HG03432 (cell line): Measurements from ENCODE around the gene FHOD3.

Experiments used
- ATAC-seq: cut with Tn5 transposase; IDR thresholded peaks from one replicate; pipeline ENCODE4 v1.9.1; 2021; ENCODE audit warnings: mild to moderate bottlenecking, moderate library complexity; ENCODE audit not compliant: unreplicated experiment

The FHOD3 gene

DNA sequence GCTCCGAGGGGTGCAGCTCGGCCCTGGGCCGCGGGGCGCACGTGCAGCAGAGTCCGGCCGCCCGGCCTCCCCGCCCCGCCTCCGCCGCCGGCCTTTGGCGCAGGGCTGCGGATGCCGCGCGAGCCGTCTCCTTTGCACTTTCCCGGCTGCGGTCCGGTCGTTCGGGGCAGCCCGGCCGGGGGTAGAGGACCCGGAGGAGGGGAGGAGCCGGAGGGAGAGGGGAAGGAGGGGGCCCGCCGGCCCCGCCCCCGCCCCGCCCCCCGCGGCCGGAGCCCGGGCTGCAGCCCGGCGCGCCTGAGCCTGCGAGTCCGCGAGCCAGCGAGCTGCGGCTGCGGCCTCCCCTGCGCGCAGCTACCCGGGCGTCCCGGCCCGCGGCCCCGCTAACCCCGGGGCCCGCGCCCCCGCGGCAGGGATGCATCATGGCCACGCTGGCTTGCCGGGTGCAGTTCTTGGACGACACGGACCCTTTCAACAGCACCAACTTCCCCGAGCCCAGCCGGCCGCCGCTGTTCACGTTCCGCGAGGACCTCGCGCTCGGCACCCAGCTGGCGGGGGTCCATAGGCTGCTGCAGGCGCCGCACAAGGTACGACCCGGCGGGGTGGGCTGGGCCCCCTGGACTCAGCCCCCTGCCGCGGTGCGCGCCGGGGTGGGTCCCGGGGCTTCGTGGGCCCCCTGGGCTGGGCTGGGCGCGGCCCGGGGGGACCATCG is at the start of gene FHOD3:
Gene FHOD3 (plus strand): TSS at position 297 of the 709 bp plus-strand sequence. CDS start 123 bp downstream, at position 420.
- ATAC-seq: peak; percentile 72

DNA sequence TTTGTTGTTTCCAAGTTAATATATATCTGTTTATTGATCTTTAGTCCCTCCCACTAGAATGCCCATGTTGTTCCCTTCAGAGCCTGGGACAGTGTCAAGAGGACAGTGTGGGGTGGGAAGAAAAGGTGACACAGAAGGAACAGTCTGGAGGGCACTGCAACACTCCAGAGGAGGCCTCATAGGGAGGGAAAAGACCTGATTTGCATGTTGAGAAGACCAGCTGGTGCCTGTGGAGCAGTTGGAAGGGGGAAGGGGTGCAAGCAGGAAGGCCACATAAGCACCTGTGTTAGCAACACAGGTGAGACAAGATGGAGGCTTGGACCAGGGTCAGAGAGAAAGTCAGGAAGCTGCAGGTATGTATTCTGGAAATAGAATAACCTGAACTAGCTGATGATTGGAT is 48.1 kb upstream of the FHOD3 start:
- ATAC-seq: no peak

DNA sequence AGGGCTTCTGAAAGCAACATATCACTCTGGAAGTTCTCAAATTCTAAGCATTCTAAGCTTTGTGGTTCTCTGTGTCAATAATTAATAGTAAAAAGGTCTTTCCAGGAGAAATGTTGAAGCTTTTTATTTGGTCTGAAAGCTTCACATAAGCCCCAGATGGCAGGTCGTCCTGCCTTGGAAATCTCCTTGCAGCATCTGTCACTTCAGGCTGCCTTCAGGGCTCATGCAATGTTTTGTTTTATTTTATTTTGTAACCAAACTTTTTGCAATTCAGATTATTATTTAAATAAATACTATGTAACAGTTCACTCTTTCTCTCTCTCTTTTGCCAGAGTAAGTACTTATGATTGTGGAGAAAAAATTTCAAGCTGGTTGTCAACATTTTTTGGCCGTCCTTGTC is 46.7 kb upstream of the FHOD3 start:
- no peak for ATAC-seq

DNA sequence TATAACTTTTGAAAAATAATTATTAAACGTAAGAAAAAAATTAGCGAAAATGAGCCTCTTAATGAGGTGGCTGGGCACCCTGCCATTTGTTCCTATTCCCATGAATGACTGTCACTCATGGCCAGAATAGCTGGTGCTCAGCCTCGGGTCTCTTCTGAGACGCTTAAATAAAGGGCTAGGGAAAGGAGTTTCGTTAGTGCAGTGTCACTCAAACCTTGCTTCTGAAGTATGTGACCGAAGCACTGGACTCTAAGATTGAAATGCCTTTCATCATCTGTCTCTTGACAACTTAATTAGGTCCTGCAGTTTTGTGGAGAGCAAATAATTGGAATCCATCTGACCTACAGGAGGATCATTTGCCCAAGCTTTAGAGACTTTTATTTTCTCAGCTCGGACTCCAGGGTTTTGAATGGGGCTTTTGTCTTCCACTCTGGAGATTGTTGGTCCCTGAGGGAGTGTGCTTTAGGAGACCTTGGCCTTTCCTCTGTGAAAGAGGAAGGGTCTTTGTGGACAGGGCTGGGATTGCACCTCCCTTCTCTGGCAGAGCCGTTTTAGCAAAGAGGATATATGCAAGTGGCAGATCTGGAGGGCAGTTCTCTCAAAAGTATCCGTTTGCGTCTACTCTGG is 42.3 kb upstream of the FHOD3 start:
- no peak for ATAC-seq

DNA sequence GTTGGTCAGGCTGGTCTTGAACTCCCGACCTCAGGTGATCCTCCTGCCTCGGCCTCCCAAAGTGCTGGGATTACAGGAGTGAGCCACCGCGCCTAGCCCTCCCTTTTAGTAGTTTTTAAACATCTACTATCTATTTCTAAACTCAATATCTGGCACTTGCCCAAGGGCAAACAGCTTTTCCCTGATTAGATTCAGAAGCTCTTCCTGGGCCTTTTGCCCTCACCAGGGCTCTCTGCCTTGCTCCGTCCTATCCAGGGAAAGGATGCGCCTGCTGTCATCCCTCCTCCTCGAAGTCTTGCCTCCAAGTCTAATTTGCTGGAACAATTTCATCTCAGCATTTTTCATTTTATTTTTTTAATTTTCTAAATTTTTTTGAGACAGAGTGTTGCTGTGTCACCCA is 41.4 kb upstream of the FHOD3 start:
- ATAC-seq: no peak

DNA sequence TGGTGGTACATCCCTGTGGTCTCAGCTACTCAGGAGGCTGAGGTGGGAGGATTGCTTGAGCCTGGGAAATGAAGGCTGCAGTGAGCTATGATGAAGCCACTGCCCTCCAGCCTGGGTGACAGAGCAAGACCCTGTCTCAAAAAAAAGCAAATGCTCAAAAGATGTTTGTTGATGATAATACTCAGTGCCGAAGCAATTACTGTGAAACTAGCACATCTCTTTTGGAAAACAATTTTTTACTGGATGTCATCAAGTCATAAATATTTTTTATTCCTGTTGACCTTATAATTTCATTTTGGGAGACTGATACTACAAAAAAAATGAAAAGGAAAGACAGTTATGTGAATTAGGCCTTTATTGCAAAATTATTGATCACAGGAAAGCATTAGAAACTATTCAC is 34.5 kb upstream of the FHOD3 start:
- ATAC-seq: no peak

DNA sequence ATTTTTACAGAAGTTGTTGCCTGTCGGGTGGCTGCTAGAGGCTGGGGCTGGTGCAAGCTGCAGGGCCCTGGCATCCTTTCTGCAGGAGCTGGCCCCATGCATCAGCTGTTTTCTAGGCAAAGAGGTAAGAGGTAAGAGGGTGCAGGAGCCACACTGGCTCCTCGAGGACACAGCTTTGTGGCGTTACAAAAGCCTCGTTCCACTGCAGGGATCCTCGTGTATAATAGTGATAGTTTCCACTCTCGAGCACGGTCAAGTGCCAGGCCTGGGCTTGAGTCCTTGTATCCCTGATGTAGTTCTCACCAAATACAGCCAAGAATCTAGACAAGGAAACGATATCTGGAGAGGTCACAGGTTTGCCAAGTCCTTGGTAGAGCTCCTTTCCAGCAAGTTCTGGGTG is 33.2 kb upstream of the FHOD3 start:
- ATAC-seq: no peak

DNA sequence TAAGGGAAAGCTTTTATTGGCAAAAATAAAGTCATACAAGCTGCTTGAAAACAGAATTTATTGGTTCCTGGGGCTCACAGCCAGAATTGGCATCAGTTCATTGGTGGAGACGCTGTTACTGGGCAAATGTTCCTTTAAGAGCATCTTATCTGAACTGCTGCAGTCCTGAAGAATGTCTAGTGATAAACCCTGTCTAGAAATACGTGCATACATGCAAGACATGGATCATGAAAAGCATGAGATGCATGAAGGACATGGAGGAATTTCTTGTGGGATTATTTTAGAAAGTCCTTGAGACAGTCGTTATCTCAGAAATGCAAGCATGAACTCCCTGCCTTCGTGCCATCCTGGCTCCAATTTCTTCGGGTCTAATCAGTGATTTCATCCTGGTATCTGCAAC is 32.5 kb upstream of the FHOD3 start:
- ATAC-seq: no peak

DNA sequence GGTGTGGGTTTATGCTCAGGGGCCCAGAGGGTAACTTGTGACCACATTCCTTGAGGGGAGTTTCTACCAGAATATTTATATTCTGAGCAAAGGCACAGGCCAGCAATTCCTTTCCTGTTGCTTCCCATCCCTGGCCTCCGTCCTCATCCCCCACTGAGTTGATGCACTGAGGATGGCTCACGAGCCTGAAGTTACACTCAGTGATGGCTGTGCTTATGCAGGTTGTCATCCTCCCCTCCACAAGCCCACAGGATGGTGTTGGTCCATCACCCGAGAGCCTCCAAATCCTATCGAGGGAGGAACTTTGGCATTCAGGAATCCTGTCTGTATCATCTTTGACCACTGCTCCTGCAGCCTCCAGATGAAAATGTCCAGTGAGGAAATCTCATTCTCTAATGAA is 28.4 kb upstream of the FHOD3 start:
- no peak for ATAC-seq

DNA sequence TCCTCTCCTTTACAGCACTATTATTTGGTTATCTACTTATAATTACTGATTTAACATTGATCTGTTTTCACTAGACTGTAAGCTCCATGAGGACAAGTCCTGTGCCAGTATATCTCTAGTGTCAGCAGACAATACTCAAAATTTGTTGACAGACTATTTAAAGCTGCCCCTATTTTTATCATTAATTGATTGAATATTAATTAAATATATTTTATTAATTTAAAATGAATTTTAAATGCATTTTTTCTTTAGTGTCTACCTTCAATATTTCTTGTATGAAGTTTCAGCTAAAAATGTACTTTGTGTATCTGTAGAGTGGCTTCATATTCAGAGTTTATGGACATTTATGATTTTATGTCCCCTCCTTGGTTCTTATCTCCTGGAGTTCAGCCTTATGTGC is 26.4 kb upstream of the FHOD3 start:
- no peak for ATAC-seq

DNA sequence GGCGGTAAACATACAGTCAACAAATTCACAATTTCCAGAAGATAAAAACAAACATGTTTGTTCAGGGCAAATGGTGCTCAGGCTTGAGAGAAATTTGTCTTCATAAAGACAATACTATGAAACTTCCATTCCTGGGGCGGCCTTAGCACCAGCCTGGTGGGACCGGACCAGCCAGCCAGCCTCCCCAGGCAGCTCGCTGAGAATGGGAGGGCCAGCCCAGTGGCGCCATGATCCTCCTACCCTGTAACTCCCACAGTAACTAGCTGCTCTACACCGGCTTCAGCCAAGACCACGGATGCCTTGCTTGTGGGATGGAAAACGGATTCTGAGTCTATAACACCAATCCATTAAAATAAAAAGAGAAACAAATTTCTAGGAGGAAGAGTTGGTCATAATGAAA is 24.2 kb upstream of the FHOD3 start:
- no peak for ATAC-seq

DNA sequence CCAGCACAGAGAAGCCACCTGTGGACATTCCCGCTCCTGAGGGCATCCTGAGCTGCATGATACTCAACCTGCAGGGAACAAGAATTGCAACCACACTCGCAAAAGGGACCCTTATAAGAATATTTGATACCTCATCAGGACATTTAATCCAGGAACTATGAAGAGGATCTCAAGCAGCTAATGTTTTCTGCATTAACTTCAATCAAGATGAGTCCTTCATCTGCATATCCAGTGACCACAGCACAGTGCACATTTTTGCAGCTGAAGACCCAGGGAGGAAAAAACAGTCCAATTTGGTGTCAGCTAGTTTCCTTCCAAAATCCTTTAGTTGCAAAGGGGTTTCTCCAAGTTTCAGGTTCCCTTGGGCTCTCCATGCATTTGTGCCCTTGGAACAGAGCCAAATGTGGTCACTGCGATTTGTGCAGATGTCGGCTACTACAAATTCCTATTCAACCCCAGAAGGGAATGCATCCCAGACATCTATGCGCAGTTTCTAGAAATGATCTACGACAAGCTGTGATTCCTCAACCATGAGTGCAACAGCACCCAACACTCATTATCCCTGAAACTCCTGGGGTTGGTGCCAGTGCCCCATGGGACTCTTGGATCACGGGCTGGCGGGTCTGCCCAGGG is 23.3 kb upstream of the FHOD3 start:
- no peak for ATAC-seq

DNA sequence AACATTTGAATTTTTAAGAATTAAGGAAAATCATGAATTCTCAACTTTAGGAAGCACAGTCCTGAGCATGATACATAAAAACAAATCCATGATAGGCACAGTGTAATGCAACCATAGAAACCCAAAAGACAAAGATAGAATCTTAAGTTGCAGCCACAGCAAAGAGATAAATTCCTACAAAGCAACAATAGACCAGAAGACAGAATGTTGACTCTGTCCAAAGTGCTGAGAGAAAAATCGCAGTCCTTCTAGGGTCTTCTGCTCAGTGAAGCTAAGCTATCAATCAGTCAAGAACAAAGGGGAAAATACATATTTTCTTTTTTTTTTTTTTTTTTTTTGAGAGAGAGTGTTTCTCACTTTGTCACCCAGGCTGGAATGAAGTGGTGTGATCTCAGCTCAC is 22.0 kb upstream of the FHOD3 start:
- ATAC-seq: no peak

DNA sequence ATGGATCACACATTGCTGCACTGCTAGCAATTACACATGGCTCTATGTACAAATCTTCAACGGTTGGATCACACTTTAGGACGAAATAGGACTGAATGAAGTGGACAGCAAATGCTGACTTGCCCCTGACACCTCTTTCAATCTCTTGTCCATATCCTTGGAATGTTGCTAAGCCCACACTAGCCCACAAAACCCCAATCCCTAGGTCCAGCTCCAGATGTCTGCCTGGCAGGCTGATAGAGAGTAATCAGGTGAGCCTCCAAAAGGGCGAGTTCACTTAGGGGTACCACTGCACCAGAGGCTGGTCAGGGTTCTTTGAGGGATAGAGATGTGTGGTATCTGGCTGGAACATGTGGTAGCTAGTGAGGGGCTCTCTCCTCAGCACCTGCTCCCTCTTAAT is 18.5 kb upstream of the FHOD3 start:
- ATAC-seq: no peak

DNA sequence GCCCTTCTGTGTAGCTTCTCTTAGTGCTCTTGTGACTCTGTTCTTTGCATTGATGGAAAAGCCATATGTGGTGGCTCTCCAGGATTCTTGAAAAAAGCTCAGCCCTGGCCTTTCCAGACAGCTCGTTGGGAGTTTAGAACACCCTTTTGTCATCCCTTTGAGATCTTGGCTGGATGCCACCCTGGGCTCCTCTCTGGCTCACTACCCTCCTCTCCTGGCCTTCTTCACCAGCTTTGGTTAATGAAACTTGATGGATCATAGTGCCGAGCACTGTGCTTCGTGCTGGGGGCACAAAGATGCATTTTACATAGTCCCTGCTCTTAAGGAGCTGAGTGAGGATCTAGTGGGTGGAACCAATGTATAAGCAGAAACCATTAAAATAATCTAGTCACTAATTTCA is 15.6 kb upstream of the FHOD3 start:
- ATAC-seq: no peak

DNA sequence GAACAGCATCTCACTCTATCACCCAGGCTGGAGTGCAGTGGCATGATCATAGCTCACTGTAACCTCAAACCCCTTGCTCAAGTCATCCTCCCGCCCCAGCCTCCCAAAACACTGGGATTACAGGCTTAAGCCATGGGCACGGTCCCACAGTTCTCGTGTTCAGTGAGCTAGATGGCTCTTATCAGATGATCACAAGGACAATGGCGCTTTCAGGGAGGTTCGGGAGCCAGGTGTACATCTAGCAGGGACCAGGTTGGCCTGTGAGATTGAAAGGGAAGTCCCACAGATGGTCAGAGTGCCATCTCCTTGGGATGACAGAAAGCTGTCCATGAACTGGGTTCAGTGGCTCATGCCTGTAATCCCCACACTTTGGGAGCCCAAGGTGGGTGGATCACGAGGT is 14.1 kb upstream of the FHOD3 start:
- no peak for ATAC-seq

DNA sequence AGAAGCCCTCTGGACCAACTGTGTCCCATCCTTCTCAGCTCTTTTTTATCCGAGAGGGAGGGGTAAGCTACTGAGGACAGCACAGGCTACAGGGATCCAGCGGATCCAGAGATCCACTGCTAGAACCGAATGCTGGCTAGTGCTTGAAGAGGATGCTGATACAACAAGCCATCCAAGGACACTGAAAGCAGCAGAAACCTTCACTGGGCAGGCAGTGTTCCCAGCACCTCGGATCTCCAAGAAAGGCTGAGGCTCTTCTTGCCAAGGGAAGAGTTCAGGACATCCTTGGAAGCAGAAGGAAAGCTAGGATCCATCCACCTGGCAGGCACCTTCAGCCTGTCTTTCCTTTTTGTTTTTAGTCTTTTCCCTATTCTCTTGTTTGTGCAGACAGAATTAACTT is 13.2 kb upstream of the FHOD3 start:
- no peak for ATAC-seq

DNA sequence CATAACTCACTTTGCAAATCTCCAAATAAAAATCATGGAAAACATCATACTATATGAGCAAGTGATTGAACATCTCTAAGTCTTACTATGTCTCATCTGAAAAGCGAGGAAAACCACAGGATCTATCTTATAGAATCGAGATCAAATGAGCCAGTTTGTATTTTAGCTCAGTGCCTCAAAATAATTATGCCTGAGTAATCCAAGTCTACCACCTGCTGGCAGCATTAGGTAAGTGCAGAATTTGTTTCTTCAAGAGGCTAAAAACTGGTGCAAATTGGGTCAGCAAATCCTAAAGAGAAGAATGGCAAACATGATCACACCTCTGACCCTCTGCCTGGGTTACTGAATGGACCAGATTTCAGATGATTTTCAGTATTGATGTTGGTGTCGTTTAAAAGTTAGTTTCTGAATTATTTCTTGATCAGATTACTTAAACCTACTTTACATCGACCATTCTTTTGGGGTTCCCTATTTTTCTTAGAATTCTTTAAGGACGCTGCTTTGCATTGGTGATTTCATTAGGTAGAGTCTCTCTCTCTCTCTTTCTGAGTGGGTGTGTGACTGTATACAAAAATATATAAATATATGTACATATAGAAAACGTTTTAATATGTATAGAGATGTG is 12.7 kb upstream of the FHOD3 start:
- ATAC-seq: peak; percentile 52

DNA sequence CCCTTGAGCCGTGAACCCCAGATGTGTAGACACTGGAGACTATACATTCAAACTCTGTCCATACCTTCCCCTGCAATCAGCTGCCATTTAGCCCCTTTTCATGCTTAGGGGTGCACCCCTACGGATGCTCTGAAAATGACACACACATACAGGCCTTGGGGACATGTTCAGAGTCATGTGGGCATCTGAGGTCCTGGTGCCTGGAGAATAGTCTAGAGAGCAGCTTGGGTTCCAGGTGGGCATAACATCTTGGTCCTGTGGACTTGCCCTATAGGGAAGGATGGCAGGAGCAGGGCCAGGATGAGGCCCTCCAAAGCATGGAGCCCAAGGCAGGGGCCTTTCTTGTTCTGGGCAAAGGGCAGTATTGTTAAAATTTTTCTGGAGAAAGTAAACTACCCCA is 9.9 kb upstream of the FHOD3 start:
- ATAC-seq: no peak

DNA sequence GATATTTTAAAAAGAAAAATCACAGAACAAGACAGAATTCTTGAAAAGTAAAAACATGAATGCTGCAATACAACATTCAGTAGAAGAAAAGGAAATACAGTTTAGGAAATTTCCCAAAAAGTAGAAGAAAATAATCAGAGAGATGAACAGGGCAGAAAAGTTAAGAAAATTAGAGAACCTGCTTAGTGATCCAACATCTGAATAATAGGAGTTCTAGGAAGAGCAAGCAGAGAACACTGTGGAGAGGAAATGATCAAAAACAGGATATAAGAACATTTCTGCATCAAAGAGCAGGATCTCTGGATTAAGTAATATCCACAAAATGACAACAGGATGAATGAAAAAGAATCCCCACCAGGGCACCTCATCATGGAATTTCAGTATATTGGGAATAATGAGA is 8.8 kb upstream of the FHOD3 start:
- no peak for ATAC-seq

DNA sequence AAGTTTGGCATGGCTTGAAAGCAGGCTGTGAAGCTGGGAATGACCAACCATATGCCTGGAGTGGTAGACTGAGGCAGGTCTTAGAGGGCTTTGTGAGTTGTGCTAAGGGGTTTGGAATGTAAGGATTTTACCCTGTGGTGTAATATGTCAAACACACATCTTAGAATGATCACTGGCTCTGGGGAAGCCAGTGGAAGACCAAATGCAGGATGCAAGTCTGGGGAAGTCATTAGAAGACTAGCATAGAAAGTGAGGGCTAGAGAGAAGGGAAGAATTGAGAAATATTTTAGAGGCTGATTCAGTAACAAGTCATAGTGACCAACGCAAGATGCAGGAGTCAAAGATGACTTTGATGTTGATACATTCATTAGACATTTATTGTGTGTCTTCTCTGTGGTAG is 3.5 kb upstream of the FHOD3 start:
- no peak for ATAC-seq

DNA sequence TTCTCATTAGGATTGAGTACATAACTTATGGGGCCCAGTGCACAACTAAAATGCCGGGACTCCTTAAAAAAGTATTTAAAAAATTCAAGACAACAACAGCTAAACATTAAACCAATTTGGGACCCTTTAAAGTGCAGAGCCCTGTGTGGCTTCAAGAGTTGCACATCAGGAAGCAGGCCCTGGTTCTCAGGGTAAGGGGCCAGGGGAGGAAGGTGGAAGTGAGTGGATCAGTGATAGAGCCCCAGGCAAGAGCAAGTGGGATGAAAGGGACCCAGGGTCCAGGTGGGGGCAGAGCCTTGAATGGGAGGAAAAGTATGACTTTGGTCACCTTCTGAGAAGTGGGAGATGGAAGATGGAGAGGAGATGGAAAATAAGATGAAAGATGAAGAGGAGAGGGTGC is 2.3 kb upstream of the FHOD3 start:
- ATAC-seq: no peak
